Dermis microvascular lymphatic vessel endothelial cell (primary cell): ENCODE results near the gene MAP2K3. TPM values are rescaled to one million over a fixed set of nuclear protein-coding genes. Genes with fewer than 3 reads are reported as not detected.
"Not testable (repeated sequence)": the region's sequence is repeated elsewhere in the genome, so short reads cannot be mapped to it uniquely, and the experiment has no call there.

ENCODE experiments used
- DNase-seq, 2 donors: peaks; one replicate each; pipeline versions ENCODE4 v3.0.0 to v3.0.0-alpha.2; 2010; ENCODE audit warnings: low read depth in 2 of 2
- total RNA-seq: library from RNA; depleted of rRNA; stranded (reverse); fragments of >200 nt; gene quantifications from 2 replicates; pipeline ENCODE4 v1.2.1, GENCODE V29; 2014

MAP2K3 gene
- total RNA-seq, 1 donor from 2014 or later, result 14.2 TPM

- DNase-seq, result no peak
Measured at GRCh38 chr17:21296097-21297025, 11.8 kb downstream of the MAP2K3 start.

GRCh38 chr17:21297026-21297520 is 12.6 kb downstream of the MAP2K3 start:
- no peak for DNase-seq

- DNase-seq, result no peak
Measured at GRCh38 chr17:21297597-21297996, 13.1 kb downstream of the MAP2K3 start.

GRCh38 chr17:21298056-21298982 is 13.8 kb downstream of the MAP2K3 start:
- DNase-seq, result no peak

- DNase-seq, result no peak
Measured at GRCh38 chr17:21298983-21299519, 14.5 kb downstream of the MAP2K3 start.

GRCh38 chr17:21299981-21300600 is 15.6 kb downstream of the MAP2K3 start:
- no peak for DNase-seq

GRCh38 chr17:21300601-21301571 is 16.4 kb downstream of the MAP2K3 start:
- DNase-seq, result no peak

GRCh38 chr17:21301593-21302550 is 17.4 kb downstream of the MAP2K3 start:
- DNase-seq, result no peak

- no peak for DNase-seq
Measured at GRCh38 chr17:21302711-21303425, 18.4 kb downstream of the MAP2K3 start.

GRCh38 chr17:21303441-21304065 is 19.0 kb downstream of the MAP2K3 start:
- DNase-seq, result no peak

GRCh38 chr17:21304091-21304490 is 19.6 kb downstream of the MAP2K3 start:
- DNase-seq, result no peak

GRCh38 chr17:21304551-21305151 is 20.1 kb downstream of the MAP2K3 start:
- not testable (repeated sequence) for DNase-seq

- DNase-seq, result not testable (repeated sequence)
Measured at GRCh38 chr17:21305431-21306180, 21.1 kb downstream of the MAP2K3 start.

- not testable (repeated sequence) for DNase-seq
Measured at GRCh38 chr17:21306611-21307272, 22.2 kb downstream of the MAP2K3 start.

- not testable (repeated sequence) for DNase-seq
Measured at GRCh38 chr17:21307273-21307625, 22.7 kb downstream of the MAP2K3 start.

- DNase-seq, result not testable (repeated sequence)
Measured at GRCh38 chr17:21308931-21309381, 24.4 kb downstream of the MAP2K3 start.
